ENCODE results near the gene LAMB1.
"Not testable (repeated sequence)": the region's sequence is repeated elsewhere in the genome, so short reads cannot be mapped to it uniquely, and the experiment has no call there.

The LAMB1 gene

GRCh38 chr7:107946451-107946850 lies 56.5 kb downstream of the LAMB1 start:
- DNase-seq (ENCODE audit: low read depth, low spot score): no peak

- no peak for DNase-seq (ENCODE audit: low read depth, low spot score)
Observed at GRCh38 chr7:107945332-107945731, 57.6 kb downstream of the LAMB1 start.

DNA sequence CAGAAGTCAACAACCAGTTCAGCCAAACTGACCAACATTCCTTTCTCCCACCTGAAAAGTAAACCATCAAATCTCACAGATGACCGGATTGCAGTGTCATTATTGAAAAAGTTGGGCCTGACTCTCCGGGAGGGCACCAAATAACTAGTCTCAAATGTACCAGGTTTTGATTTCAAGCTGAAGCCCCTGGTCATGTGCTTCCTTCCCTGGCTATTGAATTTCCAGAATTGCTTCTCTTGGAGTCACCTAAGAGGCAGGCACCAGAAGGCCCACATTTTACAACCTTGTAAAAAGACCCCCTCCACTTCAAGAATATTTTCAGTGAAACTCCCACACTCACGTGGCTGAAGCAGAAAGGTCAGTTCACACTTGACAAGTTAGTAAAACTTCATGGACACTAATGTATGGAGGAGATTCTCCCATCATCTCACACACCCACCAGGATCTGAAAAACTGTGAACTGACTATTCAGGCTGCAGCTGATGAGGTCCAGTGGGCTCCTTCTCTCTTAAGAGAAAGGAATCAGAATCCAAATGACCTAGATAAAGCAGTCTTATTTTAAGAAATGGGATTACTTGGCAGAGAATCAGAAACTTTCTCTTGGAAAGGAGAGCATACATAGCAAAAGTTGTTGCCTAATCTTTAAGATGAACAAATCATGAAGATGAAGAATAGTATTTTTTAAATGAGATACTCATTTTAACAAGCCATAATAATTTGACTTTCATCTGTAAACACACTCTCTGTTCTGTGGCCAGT lies 58.4 kb downstream of the LAMB1 start:
- no peak for DNase-seq (ENCODE audit: low read depth, low spot score)

DNA sequence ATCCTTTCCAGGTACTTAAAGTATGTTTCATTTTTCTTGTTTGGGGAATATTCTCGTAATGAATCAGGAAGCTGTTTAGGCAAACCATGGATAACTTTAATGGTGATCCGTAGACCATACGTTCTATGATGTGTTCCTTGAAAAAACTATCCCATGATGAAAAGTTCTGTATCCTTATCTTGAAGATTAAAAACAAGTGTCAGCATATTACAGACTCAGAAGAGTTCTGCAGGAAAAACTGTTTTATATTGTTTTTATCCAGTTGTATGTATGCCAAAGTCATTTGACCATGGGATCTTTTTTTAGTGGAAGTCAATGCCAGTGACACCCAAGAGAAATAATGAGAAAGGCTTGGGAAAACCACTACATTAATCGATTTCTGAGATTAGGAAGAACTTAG lies 59.9 kb downstream of the LAMB1 start:
- no peak for DNase-seq (ENCODE audit: low read depth, low spot score)

- DNase-seq (ENCODE audit: low read depth, low spot score): no peak
Observed at GRCh38 chr7:107940951-107941350, 62.0 kb downstream of the LAMB1 start.

DNA sequence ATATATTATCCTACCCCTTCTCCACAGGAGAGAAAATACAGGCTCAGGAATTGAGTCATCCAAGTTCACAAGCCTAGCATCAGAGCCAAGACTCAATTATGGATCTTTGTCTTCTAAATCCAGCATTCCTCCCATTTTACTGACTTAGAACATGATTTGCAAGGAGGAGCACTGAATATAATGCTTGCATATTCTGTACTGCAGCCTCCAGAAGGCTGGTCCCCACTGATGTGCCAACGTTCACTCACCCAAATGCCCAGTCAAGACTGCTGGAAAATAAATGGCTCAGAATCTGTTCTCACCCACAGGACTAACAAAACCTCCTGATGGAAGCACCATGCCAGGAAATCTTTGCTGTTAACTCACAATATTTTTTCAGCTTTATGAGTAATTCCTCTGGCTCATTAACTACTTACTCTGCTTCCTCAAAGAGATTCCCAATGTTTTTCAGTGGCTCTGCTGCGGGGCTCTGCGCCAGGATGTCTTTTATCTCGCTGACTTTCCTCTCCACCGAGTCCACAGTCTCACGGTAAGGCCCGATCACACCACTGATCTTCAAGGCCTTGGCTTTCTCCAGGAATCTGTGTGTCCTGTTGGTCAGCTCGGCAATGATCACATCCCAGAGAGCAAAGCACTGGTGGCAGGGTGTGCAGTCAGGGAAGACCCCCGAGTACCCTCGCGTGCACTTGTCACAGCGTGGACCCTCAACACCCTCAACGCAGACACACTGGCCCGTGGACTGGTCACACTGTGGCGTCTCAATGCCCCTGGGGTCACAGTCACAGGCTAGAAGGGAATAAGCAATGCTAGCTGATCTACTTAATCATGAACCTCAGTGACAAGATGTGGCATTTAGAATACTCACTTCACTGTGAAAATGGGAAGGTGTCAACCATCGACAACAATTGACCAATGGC lies 63.1 kb downstream of the LAMB1 start:
- DNase-seq (ENCODE audit: low read depth, low spot score): no peak

- DNase-seq (ENCODE audit: low read depth, low spot score): no peak
Observed at GRCh38 chr7:107938456-107939250, 64.3 kb downstream of the LAMB1 start.

DNA sequence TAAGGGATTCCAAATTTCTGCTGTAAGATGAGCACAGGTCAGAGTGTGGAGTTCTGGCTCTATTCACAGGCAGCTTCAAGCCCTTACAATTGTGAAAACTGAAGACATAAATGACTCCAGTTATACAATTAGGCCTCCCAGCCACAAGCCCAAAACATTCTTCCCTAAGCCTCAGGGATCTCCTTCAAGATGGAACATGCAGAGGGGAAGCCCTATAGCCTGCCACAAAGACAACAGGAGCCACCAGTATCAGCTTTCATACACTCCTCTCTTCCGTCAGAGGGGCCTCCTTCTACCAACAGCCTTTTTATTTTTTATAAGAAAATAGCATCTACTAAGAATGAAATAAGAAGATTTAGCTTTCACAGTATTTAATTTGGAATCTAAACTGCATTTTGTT lies 65.4 kb downstream of the LAMB1 start:
- DNase-seq (ENCODE audit: low read depth, low spot score): no peak

DNA sequence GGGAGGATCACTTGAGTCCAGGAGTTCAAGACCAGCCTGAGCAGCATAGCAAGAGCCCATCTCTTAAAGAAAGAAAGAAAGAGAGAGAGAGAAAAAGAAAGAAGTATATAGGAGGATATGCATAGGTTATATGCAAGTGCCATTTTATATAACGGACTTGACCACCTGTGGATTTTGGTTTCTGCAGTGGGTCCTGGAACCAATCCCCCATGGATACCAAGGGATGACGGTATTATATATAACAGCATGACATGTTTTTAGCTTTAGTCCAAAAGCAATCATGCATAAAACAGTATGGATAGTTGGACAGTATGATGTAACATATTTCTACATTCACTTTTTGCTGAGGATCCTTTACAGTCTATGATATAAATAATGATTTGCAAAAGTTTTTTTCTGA lies 66.6 kb downstream of the LAMB1 start:
- no peak for DNase-seq (ENCODE audit: low read depth, low spot score)

DNA sequence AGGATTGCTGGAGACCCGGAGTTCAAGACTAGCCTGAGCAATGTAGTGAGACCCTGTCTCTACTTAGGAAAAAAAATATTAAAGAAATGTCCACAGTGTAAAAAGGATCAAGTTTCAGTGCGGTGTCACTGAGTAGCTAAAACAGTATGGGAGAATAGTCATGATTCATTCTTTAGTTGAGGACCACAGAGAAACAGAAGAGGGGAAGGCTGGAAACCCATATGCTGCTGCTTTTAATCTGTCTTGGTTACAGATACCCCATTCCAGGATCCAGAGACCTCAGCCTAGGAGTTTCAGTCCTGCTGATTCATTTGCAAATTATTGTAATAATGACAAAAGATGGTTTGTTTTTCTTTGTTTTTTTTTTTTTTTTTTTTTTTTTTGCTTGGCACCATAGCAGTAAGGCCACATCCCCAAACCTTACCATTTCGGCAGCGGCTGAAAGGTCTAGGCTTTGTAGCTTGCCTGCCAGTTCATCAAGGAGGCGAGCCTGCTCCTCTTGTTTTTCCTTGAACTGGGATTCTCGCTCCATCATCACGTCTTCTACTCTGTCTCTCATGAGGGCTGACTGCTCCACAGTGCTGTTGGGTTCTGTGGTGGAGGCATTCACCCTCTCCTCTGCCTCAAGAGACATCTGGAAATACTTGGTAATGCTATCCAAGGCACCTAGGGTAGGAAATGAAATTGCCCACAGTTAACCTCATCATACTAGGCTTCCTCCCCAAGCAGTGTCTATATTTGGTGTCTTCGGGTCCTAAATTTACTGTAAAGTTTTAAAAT lies 67.8 kb downstream of the LAMB1 start:
- DNase-seq (ENCODE audit: low read depth, low spot score): no peak

GRCh38 chr7:107933386-107934013 lies 69.5 kb downstream of the LAMB1 start:
- DNase-seq (ENCODE audit: low read depth, low spot score): peak; percentile 35

- DNase-seq (ENCODE audit: low read depth, low spot score): peak; percentile 80
Observed at GRCh38 chr7:107932805-107933204, 70.2 kb downstream of the LAMB1 start.

DNA sequence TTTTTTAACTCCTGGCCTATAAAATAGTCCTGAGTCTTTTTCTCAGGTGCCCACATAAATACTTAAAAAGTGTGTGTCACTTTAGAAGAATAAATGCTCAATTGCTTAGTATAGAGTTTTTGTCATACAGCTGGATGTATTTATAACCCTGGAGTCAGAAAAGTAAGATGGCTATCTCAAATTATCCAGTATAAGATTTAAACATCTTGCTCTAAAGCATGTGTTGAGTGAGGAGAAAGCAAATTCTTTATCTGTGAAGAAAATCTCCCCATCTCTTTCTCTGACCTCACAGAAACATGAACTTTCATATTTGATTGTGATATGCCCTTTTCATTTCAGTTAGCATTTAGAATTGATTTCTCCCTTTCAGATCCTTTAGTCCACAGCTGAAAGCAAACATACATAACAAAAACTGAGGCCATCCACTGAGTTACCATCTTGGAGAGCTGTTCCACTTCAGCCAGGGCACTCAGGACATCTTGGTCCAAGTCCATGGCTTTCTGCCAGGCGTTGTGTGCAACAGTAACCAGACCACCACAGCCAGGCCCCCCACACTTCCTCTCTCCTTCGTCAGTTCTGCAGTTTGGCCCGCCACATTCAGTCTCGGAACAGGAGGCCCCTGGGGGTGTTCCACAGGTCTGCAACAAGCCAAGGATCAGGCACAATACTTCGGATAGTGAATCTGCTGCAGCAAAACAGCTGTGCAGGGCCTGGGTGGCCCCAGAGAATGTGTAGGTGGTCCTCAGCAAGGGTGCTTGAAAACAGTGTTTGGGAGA lies 71.0 kb downstream of the LAMB1 start:
- DNase-seq (ENCODE audit: low read depth, low spot score): no peak

- DNase-seq (ENCODE audit: low read depth, low spot score): no peak
Observed at GRCh38 chr7:107926481-107926880, 76.5 kb downstream of the LAMB1 start.

- DNase-seq (ENCODE audit: low read depth, low spot score): no peak
Observed at GRCh38 chr7:107924841-107925504, 78.0 kb downstream of the LAMB1 start.

DNA sequence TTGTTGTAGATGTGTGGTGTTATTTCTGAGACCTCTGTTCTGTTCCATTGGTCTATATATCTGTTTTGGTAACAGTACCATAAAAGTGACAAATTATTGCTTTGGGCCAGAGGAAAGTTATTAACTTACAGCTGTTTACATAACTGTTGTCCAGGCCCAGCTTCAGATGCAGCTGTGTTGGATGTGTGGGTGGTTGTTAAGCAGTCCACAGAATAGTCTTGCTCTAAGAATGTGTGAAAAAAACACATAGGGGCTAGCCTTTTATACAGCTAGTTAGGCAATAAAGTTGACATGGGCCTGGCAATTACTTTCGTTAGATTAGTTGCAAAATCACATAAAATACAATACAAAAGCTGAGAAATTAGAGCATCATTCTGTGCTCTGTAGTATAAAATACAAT lies 80.1 kb downstream of the LAMB1 start:
- no peak for DNase-seq (ENCODE audit: low read depth, low spot score)

GRCh38 chr7:107921826-107922225 lies 81.1 kb downstream of the LAMB1 start:
- not testable (repeated sequence) for DNase-seq (ENCODE audit: low read depth, low spot score)

DNA sequence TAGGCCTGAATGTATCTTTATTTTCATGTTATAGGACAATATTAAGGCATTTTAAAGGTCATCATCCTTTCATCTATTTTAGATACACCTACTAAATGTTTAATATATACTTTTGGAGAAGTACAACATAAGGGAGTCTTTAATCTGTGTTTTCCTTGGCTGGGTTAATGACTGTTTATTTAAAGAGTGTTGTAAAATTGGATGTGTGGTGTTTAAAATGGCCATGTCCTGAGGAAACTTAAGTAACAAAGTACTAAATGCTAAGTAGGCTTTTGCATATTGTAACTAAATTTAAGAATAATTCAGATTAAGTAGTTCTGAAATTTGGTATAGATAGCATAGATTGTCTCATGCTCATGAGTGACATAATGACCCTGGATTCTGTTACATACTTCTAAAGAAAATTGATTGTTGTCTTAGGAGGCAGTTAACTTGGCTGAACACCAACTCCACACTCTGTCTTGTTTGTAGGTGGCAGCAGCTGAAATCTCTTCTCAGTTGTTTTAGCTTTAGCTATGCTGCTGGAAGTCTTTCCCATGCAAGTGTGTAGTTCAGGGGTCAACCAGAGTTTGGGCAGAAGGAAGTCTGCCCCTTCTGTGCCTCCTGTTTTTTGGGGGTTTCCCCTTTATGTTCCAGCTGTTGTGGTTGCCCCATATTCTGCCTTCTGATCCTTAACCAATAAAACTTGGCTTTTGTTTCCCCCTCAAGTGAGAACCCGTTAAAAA lies 82.8 kb downstream of the LAMB1 start:
- DNase-seq (ENCODE audit: low read depth, low spot score): no peak

DNA sequence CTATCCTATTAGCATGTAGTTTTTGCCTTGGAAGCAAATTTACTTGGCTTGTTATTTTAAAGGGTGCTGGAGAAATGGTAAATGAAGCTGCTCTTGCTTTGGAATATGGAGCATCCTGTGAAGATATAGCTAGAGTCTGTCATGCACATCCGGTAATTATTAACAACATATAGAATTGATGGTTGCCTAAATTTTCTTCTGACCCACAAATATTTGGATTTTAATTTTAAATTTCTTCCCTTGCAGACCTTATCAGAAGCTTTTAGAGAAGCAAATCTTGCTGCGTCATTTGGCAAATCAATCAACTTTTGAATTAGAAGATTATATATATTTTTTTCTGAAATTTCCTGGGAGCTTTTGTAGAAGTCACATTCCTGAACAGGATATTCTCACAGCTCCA lies 84.0 kb downstream of the LAMB1 start:
- no peak for DNase-seq (ENCODE audit: low read depth, low spot score)

Data from iPS DF 19.7 (cell line).